LNCaP clone FGC (cell line): Measurements from ENCODE around the gene CAMP.

ENCODE experiments used
- DNase-seq: peaks from one replicate; pipeline ENCODE4 v3.0.0-alpha.2; 2011; ENCODE audit warnings: low read depth
- H3K4me3 ChIP-seq: 2 replicates; pipeline ENCODE4 v1.5.1; 2011; ENCODE audit warnings: mild to moderate bottlenecking, low read depth, low read length, control low read depth
- TF ChIP-seq, protein P1 (sequence below): IDR thresholded peaks from 2 replicates; pipeline ENCODE4 v1.5.1; 2012; ENCODE audit warnings: mild to moderate bottlenecking; ENCODE audit not compliant: control insufficient read depth, insufficient read depth; ENCODE audit errors: extremely low read depth

The CAMP gene

DNA sequence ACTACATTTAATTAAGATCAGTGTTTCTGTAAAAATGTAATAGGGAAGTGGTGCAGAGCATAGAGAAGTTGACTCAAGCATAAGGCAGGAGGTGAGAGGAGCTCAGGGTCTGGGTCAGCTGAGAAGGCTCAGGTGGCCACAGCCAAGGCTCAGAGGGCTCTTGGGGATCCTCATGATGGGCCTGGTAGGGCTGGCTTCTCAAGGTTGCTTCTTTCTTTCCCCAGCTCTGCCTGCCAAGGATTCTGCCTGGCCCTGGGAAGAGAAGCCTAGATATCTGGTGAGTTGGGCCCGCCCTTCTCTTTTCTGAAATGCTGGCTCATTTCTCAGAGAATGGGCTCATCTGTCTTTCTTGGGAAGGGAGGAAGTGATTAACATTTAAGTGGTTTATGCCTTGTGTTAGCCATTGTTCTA lies 24.1 kb downstream of the CAMP start:
- TF ChIP-seq, protein P1, sequence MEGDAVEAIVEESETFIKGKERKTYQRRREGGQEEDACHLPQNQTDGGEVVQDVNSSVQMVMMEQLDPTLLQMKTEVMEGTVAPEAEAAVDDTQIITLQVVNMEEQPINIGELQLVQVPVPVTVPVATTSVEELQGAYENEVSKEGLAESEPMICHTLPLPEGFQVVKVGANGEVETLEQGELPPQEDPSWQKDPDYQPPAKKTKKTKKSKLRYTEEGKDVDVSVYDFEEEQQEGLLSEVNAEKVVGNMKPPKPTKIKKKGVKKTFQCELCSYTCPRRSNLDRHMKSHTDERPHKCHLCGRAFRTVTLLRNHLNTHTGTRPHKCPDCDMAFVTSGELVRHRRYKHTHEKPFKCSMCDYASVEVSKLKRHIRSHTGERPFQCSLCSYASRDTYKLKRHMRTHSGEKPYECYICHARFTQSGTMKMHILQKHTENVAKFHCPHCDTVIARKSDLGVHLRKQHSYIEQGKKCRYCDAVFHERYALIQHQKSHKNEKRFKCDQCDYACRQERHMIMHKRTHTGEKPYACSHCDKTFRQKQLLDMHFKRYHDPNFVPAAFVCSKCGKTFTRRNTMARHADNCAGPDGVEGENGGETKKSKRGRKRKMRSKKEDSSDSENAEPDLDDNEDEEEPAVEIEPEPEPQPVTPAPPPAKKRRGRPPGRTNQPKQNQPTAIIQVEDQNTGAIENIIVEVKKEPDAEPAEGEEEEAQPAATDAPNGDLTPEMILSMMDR = no peak
- no peak overlapping the region for H3K4me3 ChIP-seq
- DNase-seq = no peak

DNA sequence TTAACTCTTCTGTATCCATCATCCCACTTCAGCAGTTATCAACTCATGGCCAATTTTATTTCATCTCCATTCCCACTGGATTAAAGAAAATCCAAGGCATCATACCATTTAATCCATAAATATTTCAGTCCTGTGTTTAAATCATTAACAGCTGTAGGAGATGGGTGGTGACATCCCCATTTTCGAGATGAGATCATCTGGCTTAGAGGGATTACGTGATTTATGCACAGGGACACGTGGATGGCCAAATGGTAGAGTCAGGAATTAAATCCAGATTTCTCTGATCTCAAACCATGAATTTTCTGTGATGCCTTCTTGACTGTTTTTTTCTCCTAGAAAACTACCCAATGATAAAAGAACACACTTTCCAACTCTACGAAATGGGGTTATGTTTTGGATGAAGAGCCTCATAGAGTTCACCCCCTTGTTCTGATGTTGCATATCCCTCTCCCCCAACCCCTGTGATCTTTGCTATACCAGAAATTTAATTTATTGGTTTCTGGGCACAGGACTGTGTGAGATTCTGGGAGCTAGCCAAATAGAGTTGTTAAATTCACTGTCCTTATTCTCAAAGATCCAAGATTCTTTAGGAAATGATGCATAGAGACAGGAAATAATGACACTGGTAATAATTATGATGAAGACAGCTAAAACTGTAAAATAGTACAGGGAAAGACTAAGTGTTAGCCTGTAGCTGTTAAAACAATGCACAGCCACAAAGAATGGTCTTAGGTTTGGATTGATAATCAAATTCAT lies 25.0 kb downstream of the CAMP start:
- TF ChIP-seq, protein P1 = no peak
- no peak overlapping the region for H3K4me3 ChIP-seq
- no peak for DNase-seq

DNA sequence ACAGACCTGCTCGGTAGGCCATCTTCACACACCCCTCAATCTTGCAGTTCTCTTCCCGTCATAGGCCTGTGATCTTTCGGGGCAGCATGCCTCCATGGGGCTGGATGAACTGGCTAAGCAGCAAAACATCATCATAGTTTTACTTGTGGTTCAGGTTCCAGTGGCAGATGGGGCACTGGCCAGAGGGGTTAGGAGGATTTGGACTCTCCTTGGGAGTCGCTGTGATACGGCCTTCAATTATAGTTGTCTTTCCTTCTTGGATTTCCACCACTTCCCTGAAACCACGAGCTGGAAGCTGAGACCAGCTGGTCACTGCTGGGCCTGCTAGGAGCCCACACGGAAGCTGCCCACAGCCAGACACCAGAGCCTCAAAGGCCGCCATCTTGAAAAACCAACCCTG lies 33.3 kb downstream of the CAMP start:
- TF ChIP-seq, protein P1 = no peak

DNA sequence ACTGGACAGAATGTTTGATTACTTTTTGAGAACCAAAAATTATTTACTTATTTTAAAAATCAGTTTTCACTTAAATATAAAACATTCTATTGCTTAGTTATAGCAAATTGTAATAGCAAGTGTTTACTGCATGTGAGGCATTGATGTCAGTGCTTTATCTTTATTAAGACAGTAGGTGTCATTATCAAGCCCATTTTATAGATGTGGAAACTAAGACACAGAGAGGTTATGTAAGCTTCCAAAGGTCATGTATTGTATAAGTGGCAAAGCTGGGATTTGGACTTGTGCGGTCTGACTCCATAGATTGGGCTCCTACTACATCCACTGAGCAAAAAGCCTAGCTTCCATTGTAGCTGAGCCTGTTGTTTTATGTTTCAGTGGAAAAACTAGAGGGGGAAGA lies 35.2 kb downstream of the CAMP start:
- TF ChIP-seq, protein P1 = no peak
- H3K4me3 ChIP-seq = no peak overlapping the region

More for the DNA sequence above, 33.3 kb downstream of the CAMP start:
- DNase-seq = no peak
- H3K4me3 ChIP-seq = no peak overlapping the region

DNA sequence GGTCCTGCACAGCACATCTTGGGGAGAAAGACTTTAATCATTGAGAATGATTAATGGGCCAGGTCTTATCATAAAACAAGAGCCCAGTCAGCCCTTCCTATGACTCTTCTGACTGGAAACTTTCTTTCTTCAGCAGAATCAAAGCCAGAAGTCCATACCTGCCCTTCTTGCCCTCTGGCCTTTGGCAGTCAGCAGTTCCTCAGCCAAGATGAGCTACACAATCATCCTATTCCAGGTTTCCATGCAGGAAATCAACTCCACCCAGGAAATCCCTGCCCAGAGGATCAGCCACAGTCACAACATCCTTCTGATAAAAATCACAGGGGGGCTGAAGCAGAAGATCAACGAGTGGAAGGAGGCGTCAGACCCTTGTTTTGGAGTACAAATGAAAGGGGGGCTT lies 44.5 kb downstream of the CAMP start:
- TF ChIP-seq, protein P1 = no peak

More for the DNA sequence above, 35.2 kb downstream of the CAMP start:
- no peak for DNase-seq

DNA sequence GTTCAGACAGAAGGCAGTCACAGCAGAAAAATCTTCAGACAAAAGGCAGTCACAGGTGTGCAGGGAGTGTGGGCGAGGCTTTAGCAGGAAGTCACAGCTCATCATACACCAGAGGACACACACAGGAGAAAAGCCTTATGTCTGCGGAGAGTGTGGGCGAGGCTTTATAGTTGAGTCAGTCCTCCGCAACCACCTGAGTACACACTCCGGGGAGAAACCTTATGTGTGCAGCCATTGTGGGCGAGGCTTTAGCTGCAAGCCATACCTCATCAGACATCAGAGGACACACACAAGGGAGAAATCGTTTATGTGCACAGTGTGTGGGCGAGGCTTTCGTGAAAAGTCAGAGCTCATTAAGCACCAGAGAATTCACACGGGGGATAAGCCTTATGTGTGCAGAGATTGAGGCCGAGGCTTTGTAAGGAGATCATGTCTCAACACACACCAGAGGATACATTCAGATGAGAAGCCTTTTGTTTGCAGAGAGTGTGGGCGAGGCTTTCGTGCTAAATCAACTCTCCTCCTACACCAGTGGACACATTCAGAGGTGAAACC lies 45.2 kb downstream of the CAMP start:
- no peak for DNase-seq
- no peak overlapping the region for H3K4me3 ChIP-seq
- TF ChIP-seq, protein P1 = no peak

More for the DNA sequence above, 44.5 kb downstream of the CAMP start:
- DNase-seq = no peak
- H3K4me3 ChIP-seq = no peak overlapping the region
